HCT116 (cell line): ENCODE results near the gene TKTL1. TPM values are rescaled to one million over a fixed set of nuclear protein-coding genes. Genes with fewer than 3 reads are reported as not detected.

Source experiments
- ATAC-seq: fragments of 200-7000 bp; cut with Tn5 transposase; 2 replicates; pipeline ENCODE4 v1.9.1; 2020; ENCODE audit warnings: mild to moderate bottlenecking, moderate library complexity
- BruUV-seq: library from RNA; stranded (reverse); fragments of 400-500 nt; replicated peaks from 2 replicates; lab custom pipeline; 2021; lab: Mats Ljungman, UMichigan
- CTCF ChIA-PET: fragments of 300-600 bp; sonication (Branson Sonifier 250); formaldehyde crosslinking; loops from one replicate; lab custom pipeline; 2021; ENCODE audit warnings: antibody characterized with exemption; lab: Charles Lee
- POLR2A ChIA-PET: fragments of 300-600, 350-600 bp; sonication (Branson Sonifier 250); formaldehyde crosslinking; loops from one replicate; lab custom pipeline; 2021; ENCODE audit warnings: antibody characterized with exemption; lab: Charles Lee
- RAD21 ChIA-PET, 2 experiments: fragments of 300-600 bp; sonication (Branson Sonifier 250); formaldehyde crosslinking; loops; one replicate each; lab custom pipeline; 2023; ENCODE audit warnings: low total read pairs in 2 of 2; ENCODE audit not compliant: uncharacterized antibody in 2 of 2, unreplicated experiment in 2 of 2, low non-redundant PET in 1 of 2; lab: Charles Lee
- DNase-seq: peaks from one replicate; pipeline ENCODE4 v3.0.0-alpha.2; 2010; ENCODE audit warnings: low read depth, low spot score
- H2AFZ ChIP-seq: fragments of 200-600 bp; shearing (Covaris generic), sonication (generic); 2 replicates; pipeline ENCODE4 v1.6.1; 2017; ENCODE audit warnings: low read depth, mixed run types, mixed read lengths, antibody characterized with exemption, low read length; ENCODE audit not compliant: poor library complexity, severe bottlenecking
- H3K27ac ChIP-seq: 2 replicates; pipeline ENCODE4 v1.5.1; 2012; ENCODE audit warnings: low read depth, low read length
- H3K27me3 ChIP-seq: fragments of 200-600 bp; sonication (generic); 2 replicates; pipeline ENCODE4 v1.6.1; 2016; ENCODE audit warnings: mixed run types, low read length, mixed read lengths; ENCODE audit not compliant: insufficient read depth
- H3K36me3 ChIP-seq, 2 experiments: fragments of 200-500 bp in 1 of 2; fragments of 200-600 bp in 1 of 2; sonication (Bioruptor generic) in 1 of 2; sonication (generic) in 1 of 2; 2 replicates each; pipeline versions ENCODE4 v1.5.1 to v1.6.1; 2014 to 2016; ENCODE audit warnings: low read length in 2 of 2, inconsistent platforms in 1 of 2, mixed read lengths in 1 of 2, mixed run types in 1 of 2; ENCODE audit not compliant: insufficient read depth in 2 of 2, control insufficient read depth in 1 of 2
- H3K4me1 ChIP-seq, 2 experiments: fragments of 200-600 bp in 1 of 2; sonication (generic) in 1 of 2; 2 replicates each; pipeline versions ENCODE4 v1.5.1 to v1.6.1; 2012 to 2017; ENCODE audit warnings: low read length in 2 of 2, inconsistent platforms in 1 of 2, mild to moderate bottlenecking in 1 of 2, mixed read lengths in 1 of 2, mixed run types in 1 of 2, moderate library complexity in 1 of 2; ENCODE audit not compliant: insufficient read depth in 2 of 2, control insufficient read depth in 1 of 2
- H3K4me2 ChIP-seq: fragments of 200-600 bp; sonication (generic); 2 replicates; pipeline ENCODE4 v1.6.1; 2017; ENCODE audit warnings: mixed run types, low read length, mixed read lengths
- H3K4me3 ChIP-seq, 2 experiments: fragments of 200-600 bp in 1 of 2; sonication (generic) in 1 of 2; replicated peaks in 1 of 2; 2 replicates each; pipeline ENCODE4 v1.5.1; 2011 to 2016; ENCODE audit warnings: low read length in 2 of 2, control low read depth in 1 of 2, low read depth in 1 of 2, mild to moderate bottlenecking in 1 of 2, mixed read lengths in 1 of 2, mixed run types in 1 of 2
- H3K79me2 ChIP-seq: fragments of 200-600 bp; sonication (generic); 2 replicates; pipeline ENCODE4 v1.6.1; 2017; ENCODE audit warnings: mild to moderate bottlenecking, mixed run types, low read length, moderate library complexity, mixed read lengths; ENCODE audit not compliant: insufficient read depth
- H3K9ac ChIP-seq: fragments of 200-600 bp; sonication (generic); 2 replicates; pipeline ENCODE4 v1.6.1; 2016; ENCODE audit warnings: low read length, mixed read lengths
- H3K9me2 ChIP-seq: fragments of 200-600 bp; sonication (generic), shearing (Covaris generic); 2 replicates; pipeline ENCODE4 v1.6.1; 2017; ENCODE audit warnings: mixed run types, mild to moderate bottlenecking, moderate library complexity; ENCODE audit not compliant: insufficient read depth
- H3K9me3 ChIP-seq, 2 experiments: fragments of 200-500 bp in 1 of 2; fragments of 200-600 bp in 1 of 2; sonication (Bioruptor generic) in 1 of 2; sonication (generic) in 1 of 2; 2 replicates each; pipeline ENCODE4 v1.6.1; 2014 to 2017; ENCODE audit warnings: low read length in 2 of 2, mixed read lengths in 2 of 2, inconsistent platforms in 1 of 2, low read depth in 1 of 2, mild to moderate bottlenecking in 1 of 2, mixed run types in 1 of 2, moderate library complexity in 1 of 2; ENCODE audit not compliant: control insufficient read depth in 1 of 2, insufficient read depth in 1 of 2
- H4K20me1 ChIP-seq: fragments of 200-600 bp; sonication (generic), shearing (Covaris generic); 2 replicates; pipeline ENCODE4 v1.6.1; 2017; ENCODE audit warnings: mixed run types, mild to moderate bottlenecking, moderate library complexity; ENCODE audit not compliant: insufficient read depth
- CBX3 ChIP-seq: IDR thresholded peaks from 2 replicates; pipeline ENCODE4 v1.6.1; 2012; ENCODE audit warnings: low read depth
- CTCF ChIP-seq, 3 experiments: fragments of 200-600 bp in 1 of 3; sonication (generic) in 1 of 3; IDR thresholded peaks in 2 of 3; conservative IDR thresholded peaks in 1 of 3; 2 replicates each; pipeline ENCODE4 v1.5.1; 2012 to 2017; ENCODE audit warnings: low read depth in 2 of 3, low read length in 2 of 3, antibody characterized with exemption in 1 of 3, borderline replicate concordance in 1 of 3, control low read depth in 1 of 3, mild to moderate bottlenecking in 1 of 3, mixed read lengths in 1 of 3, mixed run types in 1 of 3, moderate library complexity in 1 of 3; ENCODE audit not compliant: insufficient read depth in 1 of 3
- ELF1 ChIP-seq: IDR thresholded peaks from 2 replicates; pipeline ENCODE4 v1.6.1; 2012; ENCODE audit warnings: low read depth, borderline replicate concordance
- FOSL1 ChIP-seq: IDR thresholded peaks from 2 replicates; pipeline ENCODE4 v1.6.1; 2012; ENCODE audit warnings: low read depth
- RAD21 ChIP-seq: IDR thresholded peaks from 2 replicates; pipeline ENCODE4 v1.6.1; 2012; ENCODE audit warnings: low read depth, mild to moderate bottlenecking
- SP1 ChIP-seq: IDR thresholded peaks from 2 replicates; pipeline ENCODE4 v1.6.1; 2012; ENCODE audit warnings: low read depth
- TCF7L2 ChIP-seq: IDR thresholded peaks from 2 replicates; pipeline ENCODE4 v1.7.0; 2011; ENCODE audit warnings: borderline replicate concordance, inconsistent platforms; ENCODE audit not compliant: insufficient read depth, insufficient read length; ENCODE audit errors: extremely low read depth
- YY1 ChIP-seq: IDR thresholded peaks from 2 replicates; pipeline ENCODE4 v1.6.1; 2011; ENCODE audit warnings: low read length, low read depth, moderate library complexity, mild to moderate bottlenecking; ENCODE audit not compliant: insufficient replicate concordance; ENCODE audit errors: extremely low read depth
- ZFX ChIP-seq: fragments of 450-650 bp; IDR thresholded peaks from 2 replicates; pipeline ENCODE4 v1.6.1; 2017
- ZNF274 ChIP-seq: fragments of 200-500 bp; sonication (Bioruptor generic); IDR thresholded peaks from 2 replicates; pipeline ENCODE4 v1.6.1; 2014; ENCODE audit warnings: mild to moderate bottlenecking, low read depth, low read length, inconsistent platforms
- intact Hi-C: fragments of 100-400 bp; cut with micrococcal nuclease; formaldehyde crosslinking; loops from 2 replicates; pipeline ENCODE4 v1.10.0; 2022
- total RNA-seq: library from RNA; stranded (reverse); gene quantifications from one replicate; pipeline ENCODE4 v1.2.1, GENCODE V29; 2021; ENCODE audit not compliant: unreplicated experiment
- TF ChIP-seq, protein P1 (sequence below): IDR thresholded peaks from 2 replicates; pipeline ENCODE4 v1.6.1; 2011; ENCODE audit warnings: mild to moderate bottlenecking, low read length, moderate library complexity; ENCODE audit not compliant: insufficient replicate concordance; ENCODE audit errors: extremely low read depth

The TKTL1 gene
- total RNA-seq, 1 experiment from 2014 or later: 0.34 TPM

GRCh38 chrX:154358829-154359228 is 63.2 kb downstream of the TKTL1 start:
- Histone ChIP-seq H3K9ac (no peak overlapping the region), H3K79me2 (peaks cover 24% of the 10 kb centered on the region; the same call in 1 of the 2 replicates), H3K9me2 (no peaks in the 10 kb centered on the region), H3K9me3 (no peaks in the 10 kb centered on the region), H3K27me3 (no peaks in the 10 kb centered on the region), H3K4me2 (no peak overlapping the region), H3K27ac (no peak overlapping the region), H3K4me3 (no peak overlapping the region), H3K36me3 (peaks cover 6 to 27% of the 10 kb centered on the region in 2 experiments; a peak in 3 of 4 replicates), H2AFZ (no peak overlapping the region), H3K4me1 (no peaks in the 10 kb centered on the region), H4K20me1 (0 out of 2 replicates have a peak, but pooled peaks cover 2% of the 10 kb centered on the region)
- ChIA-PET POLR2A (no interaction called here), RAD21 (no interaction called here), CTCF (no interaction called here)
- no TSS peak for BruUV-seq
- no peak for ATAC-seq
- no peak for DNase-seq
- intact Hi-C loops: no loop called here
- TF ChIP-seq RAD21 (no peak), CBX3 (no peak), ZNF274 (no peak), TCF7L2 (no peak), CTCF (IDR thresholded peaks at IDR 0.05 in 2 of 3, conservative IDR thresholded peaks at IDR 0.05 in 1 of 3; ENCODE audit: borderline replicate concordance in 1 of 3, insufficient read depth in 1 of 3, low read depth in 2 of 3, low read length in 2 of 3) (no peak), YY1 (no peak), ELF1 (no peak), ZFX (no peak), FOSL1 (no peak), SP1 (no peak)
- TF ChIP-seq, protein P1, sequence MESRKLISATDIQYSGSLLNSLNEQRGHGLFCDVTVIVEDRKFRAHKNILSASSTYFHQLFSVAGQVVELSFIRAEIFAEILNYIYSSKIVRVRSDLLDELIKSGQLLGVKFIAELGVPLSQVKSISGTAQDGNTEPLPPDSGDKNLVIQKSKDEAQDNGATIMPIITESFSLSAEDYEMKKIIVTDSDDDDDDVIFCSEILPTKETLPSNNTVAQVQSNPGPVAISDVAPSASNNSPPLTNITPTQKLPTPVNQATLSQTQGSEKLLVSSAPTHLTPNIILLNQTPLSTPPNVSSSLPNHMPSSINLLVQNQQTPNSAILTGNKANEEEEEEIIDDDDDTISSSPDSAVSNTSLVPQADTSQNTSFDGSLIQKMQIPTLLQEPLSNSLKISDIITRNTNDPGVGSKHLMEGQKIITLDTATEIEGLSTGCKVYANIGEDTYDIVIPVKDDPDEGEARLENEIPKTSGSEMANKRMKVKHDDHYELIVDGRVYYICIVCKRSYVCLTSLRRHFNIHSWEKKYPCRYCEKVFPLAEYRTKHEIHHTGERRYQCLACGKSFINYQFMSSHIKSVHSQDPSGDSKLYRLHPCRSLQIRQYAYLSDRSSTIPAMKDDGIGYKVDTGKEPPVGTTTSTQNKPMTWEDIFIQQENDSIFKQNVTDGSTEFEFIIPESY: no peak
